Astrocyte of the spinal cord (primary cell): ENCODE results near the gene CCDC6.

ENCODE experiments used
- DNase-seq: peaks from one replicate; pipeline ENCODE4 v3.0.0; 2011; ENCODE audit warnings: low read depth, low spot score
- H3K4me3 ChIP-seq: 2 replicates; pipeline ENCODE4 v1.5.1; 2011; ENCODE audit warnings: low read depth, mild to moderate bottlenecking, low read length, moderate library complexity
- CTCF ChIP-seq: IDR thresholded peaks from 2 replicates; pipeline ENCODE4 v1.5.1; 2012; ENCODE audit warnings: low read depth, mild to moderate bottlenecking, low read length, inconsistent platforms
- in situ Hi-C: cut with HindIII; loops from 2 replicates; pipeline ENCODE4 v1.10.0; 2017; ENCODE audit warnings: low sequenced_read_pairs

CCDC6 gene

GRCh38 chr10:59870152-59870551 lies 36.2 kb downstream of the CCDC6 start:
- in situ Hi-C loops = no loop called here
- no peak for DNase-seq
- no peak for TF ChIP-seq CTCF

GRCh38 chr10:59869594-59869940 lies 36.8 kb downstream of the CCDC6 start:
- in situ Hi-C loops = no loop called here
- H3K4me3 ChIP-seq = no peak overlapping the region
- no peak for DNase-seq
- no peak for TF ChIP-seq CTCF

More at GRCh38 chr10:59870152-59870551, 36.2 kb downstream of the CCDC6 start:
- H3K4me3 ChIP-seq = no peak overlapping the region

- DNase-seq = no peak
- TF ChIP-seq CTCF = no peak
- no peak overlapping the region for H3K4me3 ChIP-seq
- in situ Hi-C loops = no loop called here
Measured at GRCh38 chr10:59868696-59869593, 37.4 kb downstream of the CCDC6 start.

- no peak for DNase-seq
- H3K4me3 ChIP-seq = no peak overlapping the region
- in situ Hi-C loops = no loop called here
- TF ChIP-seq CTCF = no peak
Measured at GRCh38 chr10:59867590-59867989, 38.8 kb downstream of the CCDC6 start.

- peak; percentile 15 for TF ChIP-seq CTCF
- H3K4me3 ChIP-seq = no peak overlapping the region
- in situ Hi-C loops = no loop called here
- no peak for DNase-seq
Measured at GRCh38 chr10:59865101-59865500, 41.3 kb downstream of the CCDC6 start.

GRCh38 chr10:59864141-59864962 lies 42.0 kb downstream of the CCDC6 start:
- no peak overlapping the region for H3K4me3 ChIP-seq
- TF ChIP-seq CTCF = no peak
- no peak for DNase-seq
- in situ Hi-C loops = no loop called here
